ENCODE data around the gene OR4F6.

Gene OR4F6

GRCh38 chr15:101805605-101806345 is 2.5 kb downstream of the OR4F6 start:
- H3K36me3 ChIP-seq (replicated peaks), result no peaks in the 10 kb centered on the region
- no peaks in the 10 kb centered on the region for H3K27me3 ChIP-seq (replicated peaks)
- DNase-seq, result no peak
- TF ChIP-seq, protein P1, sequence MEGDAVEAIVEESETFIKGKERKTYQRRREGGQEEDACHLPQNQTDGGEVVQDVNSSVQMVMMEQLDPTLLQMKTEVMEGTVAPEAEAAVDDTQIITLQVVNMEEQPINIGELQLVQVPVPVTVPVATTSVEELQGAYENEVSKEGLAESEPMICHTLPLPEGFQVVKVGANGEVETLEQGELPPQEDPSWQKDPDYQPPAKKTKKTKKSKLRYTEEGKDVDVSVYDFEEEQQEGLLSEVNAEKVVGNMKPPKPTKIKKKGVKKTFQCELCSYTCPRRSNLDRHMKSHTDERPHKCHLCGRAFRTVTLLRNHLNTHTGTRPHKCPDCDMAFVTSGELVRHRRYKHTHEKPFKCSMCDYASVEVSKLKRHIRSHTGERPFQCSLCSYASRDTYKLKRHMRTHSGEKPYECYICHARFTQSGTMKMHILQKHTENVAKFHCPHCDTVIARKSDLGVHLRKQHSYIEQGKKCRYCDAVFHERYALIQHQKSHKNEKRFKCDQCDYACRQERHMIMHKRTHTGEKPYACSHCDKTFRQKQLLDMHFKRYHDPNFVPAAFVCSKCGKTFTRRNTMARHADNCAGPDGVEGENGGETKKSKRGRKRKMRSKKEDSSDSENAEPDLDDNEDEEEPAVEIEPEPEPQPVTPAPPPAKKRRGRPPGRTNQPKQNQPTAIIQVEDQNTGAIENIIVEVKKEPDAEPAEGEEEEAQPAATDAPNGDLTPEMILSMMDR (IDR thresholded peaks at IDR 0.05; ENCODE audit: low read depth, low read length, missing control alignments), result no peak
- no peak overlapping the region for H3K4me3 ChIP-seq (ENCODE audit: low read depth, low read length)
- H3K27ac ChIP-seq, result no peak overlapping the region
- in situ Hi-C loops (cut with HindIII; ENCODE audit: low pct_ligation_motif_present, low sequenced_read_pairs), result no loop called here

GRCh38 chr15:101807345-101807945 is 4.1 kb downstream of the OR4F6 start:
- Histone ChIP-seq H3K27ac (no peak overlapping the region), H3K36me3 (replicated peaks) (no peaks in the 10 kb centered on the region), H3K27me3 (replicated peaks) (no peaks in the 10 kb centered on the region), H3K4me3 (ENCODE audit: low read depth, low read length) (no peak overlapping the region)
- DNase-seq, result no peak
- TF ChIP-seq, protein P1 (IDR thresholded peaks at IDR 0.05; ENCODE audit: low read depth, low read length, missing control alignments), result no peak
- in situ Hi-C loops (cut with HindIII; ENCODE audit: low pct_ligation_motif_present, low sequenced_read_pairs), result no loop called here

DNA sequence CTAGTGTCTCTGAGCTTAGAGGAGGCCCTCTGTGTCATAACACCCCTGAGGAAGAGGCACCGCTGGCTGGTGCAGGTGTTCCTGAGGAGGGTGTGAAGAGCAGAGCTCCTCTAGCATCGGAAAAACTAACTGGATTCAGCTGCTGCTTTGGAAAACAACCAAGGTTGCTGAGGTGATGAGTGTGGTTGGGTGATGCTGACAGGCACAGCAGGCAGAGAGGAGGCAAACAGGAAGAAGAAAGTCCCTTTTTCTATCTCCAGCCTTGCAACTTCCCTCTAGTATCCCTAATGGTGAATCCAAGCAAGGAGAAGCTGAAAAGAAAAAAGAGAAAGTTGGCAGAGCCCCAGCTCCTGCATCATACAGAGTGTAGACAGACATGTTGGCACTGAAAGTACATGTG is 4.9 kb downstream of the OR4F6 start:
- Histone ChIP-seq H3K27me3 (replicated peaks) (no peaks in the 10 kb centered on the region), H3K4me3 (ENCODE audit: low read depth, low read length) (no peak overlapping the region), H3K27ac (no peak overlapping the region), H3K36me3 (replicated peaks) (no peaks in the 10 kb centered on the region)
- TF ChIP-seq, protein P1 (IDR thresholded peaks at IDR 0.05; ENCODE audit: low read depth, low read length, missing control alignments), result no peak
- in situ Hi-C loops (cut with HindIII; ENCODE audit: low pct_ligation_motif_present, low sequenced_read_pairs), result no loop called here
- no peak for DNase-seq

DNA sequence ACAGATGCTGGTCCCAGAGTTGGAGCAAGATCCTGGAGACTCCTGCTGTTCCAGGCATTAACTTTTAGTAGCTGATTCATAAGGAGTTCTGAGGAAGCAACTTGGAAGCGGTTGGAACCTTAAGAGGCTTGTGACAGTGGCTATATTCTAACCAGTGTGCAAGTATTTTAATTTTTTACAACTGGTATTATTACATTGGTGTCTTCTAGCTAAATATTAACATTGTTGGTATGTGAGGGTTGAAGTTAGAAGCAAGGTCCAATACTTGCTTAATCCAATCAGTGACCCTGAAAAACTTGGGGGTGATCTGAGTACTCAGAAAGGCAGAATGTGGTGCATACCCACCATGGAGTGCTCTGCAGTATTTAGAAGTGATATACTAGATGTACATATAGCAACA is 7.1 kb downstream of the OR4F6 start:
- no peaks in the 10 kb centered on the region for H3K27me3 ChIP-seq (replicated peaks)
- in situ Hi-C loops (cut with HindIII; ENCODE audit: low pct_ligation_motif_present, low sequenced_read_pairs), result no loop called here

GRCh38 chr15:101810876-101811275 is 7.6 kb downstream of the OR4F6 start:
- H3K27me3 ChIP-seq (replicated peaks), result no peaks in the 10 kb centered on the region
- DNase-seq, result no peak
- no peak overlapping the region for H3K4me3 ChIP-seq (ENCODE audit: low read depth, low read length)
- TF ChIP-seq, protein P1 (IDR thresholded peaks at IDR 0.05; ENCODE audit: low read depth, low read length, missing control alignments), result no peak
- in situ Hi-C loops (cut with HindIII; ENCODE audit: low pct_ligation_motif_present, low sequenced_read_pairs), result no loop called here
- H3K27ac ChIP-seq, result no peak overlapping the region
- H3K36me3 ChIP-seq (replicated peaks), result no peaks in the 10 kb centered on the region

More for the DNA sequence above, 7.1 kb downstream of the OR4F6 start:
- TF ChIP-seq, protein P1 (IDR thresholded peaks at IDR 0.05; ENCODE audit: low read depth, low read length, missing control alignments), result no peak
- no peak for DNase-seq
- no peak overlapping the region for H3K4me3 ChIP-seq (ENCODE audit: low read depth, low read length)
- H3K27ac ChIP-seq, result no peak overlapping the region
- H3K36me3 ChIP-seq (replicated peaks), result no peaks in the 10 kb centered on the region
